HG03439 (cell line): ENCODE measurements around the gene CCDC47.

Experiments
- ATAC-seq: cut with Tn5 transposase; IDR thresholded peaks from one replicate; pipeline ENCODE4 v1.9.1; 2021; ENCODE audit warnings: mild to moderate bottlenecking, moderate library complexity; ENCODE audit not compliant: unreplicated experiment

CCDC47 gene

GRCh38 chr17:63699638-63700527 lies 73.5 kb downstream of the CCDC47 start, which contains the start of gene LIMD2:
LIMD2 (minus strand) TSS chr17:63700125; CDS start chr17:63699298, 827 bp downstream.
- ATAC-seq, result no peak

GRCh38 chr17:63698886-63699637 lies 74.3 kb downstream of the CCDC47 start:
- no peak for ATAC-seq

GRCh38 chr17:63698381-63698885 lies 75.0 kb downstream of the CCDC47 start:
- ATAC-seq, result no peak

- peak; percentile 36 for ATAC-seq
Measured at GRCh38 chr17:63697341-63698286, 75.8 kb downstream of the CCDC47 start.

GRCh38 chr17:63696381-63696961 lies 76.9 kb downstream of the CCDC47 start:
- no peak for ATAC-seq

- no peak for ATAC-seq
Measured at GRCh38 chr17:63695889-63696288, 77.5 kb downstream of the CCDC47 start.
